ENCODE data around the gene KRTAP3-1.

GRCh38 chr17:41049110-41049509 is 40.2 kb upstream of the KRTAP3-1 start:
- TF ChIP-seq ATF3 (CRISPR knock-in tag; conservative IDR thresholded peaks at IDR 0.05) (no peak), MYBL2 (CRISPR knock-in tag; IDR thresholded peaks at IDR 0.05) (no peak), CTCF (IDR thresholded peaks at IDR 0.05) (no peak), USF2 (CRISPR knock-in tag; IDR thresholded peaks at IDR 0.05) (no peak), ZBTB43 (CRISPR knock-in tag; IDR thresholded peaks at IDR 0.05) (no peak), CBFB (CRISPR knock-in tag; IDR thresholded peaks at IDR 0.05; ENCODE audit: low read depth) (no peak), MAX (CRISPR knock-in tag; IDR thresholded peaks at IDR 0.05) (no peak), TP53 (CRISPR knock-in tag; IDR thresholded peaks at IDR 0.05) (no peak)

Measured in WTC11 (cell line).